Gastrocnemius medialis (tissue), 4 donors: ENCODE results near the gene BMPR2.

Experiments
- POLR2A ChIP-seq, 2 donors: fragments of 450-650 bp; IDR thresholded peaks; one replicate each; pipeline ENCODE4 v1.6.1; 2017; ENCODE audit warnings: antibody characterized with exemption in 2 of 2, mild to moderate bottlenecking in 2 of 2, moderate library complexity in 2 of 2
- TF ChIP-seq, protein P1 (sequence below), 5 experiments: fragments of 450-650 bp in 3 of 5; fragments of 200-600 bp in 2 of 5; sonication (generic) in 2 of 5; IDR thresholded peaks in 4 of 5; conservative IDR thresholded peaks in 1 of 5; 1 replicate in 4 of 5; 2 replicates in 1 of 5; pipeline ENCODE4 v1.5.1; 2016 to 2019; ENCODE audit warnings: antibody characterized with exemption in 5 of 5, mild to moderate bottlenecking in 3 of 5, moderate library complexity in 3 of 5

DNA sequence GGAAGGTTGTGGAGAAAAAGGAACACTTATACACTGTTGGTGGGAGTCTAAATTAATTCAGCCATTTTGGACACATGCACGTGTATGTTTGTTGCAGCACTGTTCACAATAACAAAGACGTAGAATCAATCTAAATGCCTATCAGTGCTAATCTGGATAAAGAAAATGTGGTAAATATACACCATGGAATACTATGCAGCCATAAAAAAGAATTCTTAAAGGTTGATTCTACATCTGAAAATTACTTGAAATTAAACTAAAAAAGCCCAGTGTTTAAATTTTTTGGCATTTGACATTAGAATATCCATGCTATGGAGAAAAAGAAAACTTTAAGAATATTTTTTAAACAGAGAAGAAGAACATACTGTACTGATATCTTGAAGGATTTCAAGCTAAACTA lies 84.0 kb downstream of the BMPR2 start:
- no peak for TF ChIP-seq POLR2A (IDR thresholded peaks at IDR 0.05)
- TF ChIP-seq, protein P1, sequence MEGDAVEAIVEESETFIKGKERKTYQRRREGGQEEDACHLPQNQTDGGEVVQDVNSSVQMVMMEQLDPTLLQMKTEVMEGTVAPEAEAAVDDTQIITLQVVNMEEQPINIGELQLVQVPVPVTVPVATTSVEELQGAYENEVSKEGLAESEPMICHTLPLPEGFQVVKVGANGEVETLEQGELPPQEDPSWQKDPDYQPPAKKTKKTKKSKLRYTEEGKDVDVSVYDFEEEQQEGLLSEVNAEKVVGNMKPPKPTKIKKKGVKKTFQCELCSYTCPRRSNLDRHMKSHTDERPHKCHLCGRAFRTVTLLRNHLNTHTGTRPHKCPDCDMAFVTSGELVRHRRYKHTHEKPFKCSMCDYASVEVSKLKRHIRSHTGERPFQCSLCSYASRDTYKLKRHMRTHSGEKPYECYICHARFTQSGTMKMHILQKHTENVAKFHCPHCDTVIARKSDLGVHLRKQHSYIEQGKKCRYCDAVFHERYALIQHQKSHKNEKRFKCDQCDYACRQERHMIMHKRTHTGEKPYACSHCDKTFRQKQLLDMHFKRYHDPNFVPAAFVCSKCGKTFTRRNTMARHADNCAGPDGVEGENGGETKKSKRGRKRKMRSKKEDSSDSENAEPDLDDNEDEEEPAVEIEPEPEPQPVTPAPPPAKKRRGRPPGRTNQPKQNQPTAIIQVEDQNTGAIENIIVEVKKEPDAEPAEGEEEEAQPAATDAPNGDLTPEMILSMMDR (IDR thresholded peaks at IDR 0.05 in 4 of 5, conservative IDR thresholded peaks at IDR 0.05 in 1 of 5): no peak
